SKM-1 treated with dmso at 0.1 percent for 144 hours (cell line): ENCODE results near the gene THAP12.

Experiments used
- DNase-seq: peaks from one replicate; lab custom pipeline; 2025; ENCODE audit not compliant: unreplicated experiment; lab: John Stamatoyannopoulos, UW

THAP12 gene

DNA sequence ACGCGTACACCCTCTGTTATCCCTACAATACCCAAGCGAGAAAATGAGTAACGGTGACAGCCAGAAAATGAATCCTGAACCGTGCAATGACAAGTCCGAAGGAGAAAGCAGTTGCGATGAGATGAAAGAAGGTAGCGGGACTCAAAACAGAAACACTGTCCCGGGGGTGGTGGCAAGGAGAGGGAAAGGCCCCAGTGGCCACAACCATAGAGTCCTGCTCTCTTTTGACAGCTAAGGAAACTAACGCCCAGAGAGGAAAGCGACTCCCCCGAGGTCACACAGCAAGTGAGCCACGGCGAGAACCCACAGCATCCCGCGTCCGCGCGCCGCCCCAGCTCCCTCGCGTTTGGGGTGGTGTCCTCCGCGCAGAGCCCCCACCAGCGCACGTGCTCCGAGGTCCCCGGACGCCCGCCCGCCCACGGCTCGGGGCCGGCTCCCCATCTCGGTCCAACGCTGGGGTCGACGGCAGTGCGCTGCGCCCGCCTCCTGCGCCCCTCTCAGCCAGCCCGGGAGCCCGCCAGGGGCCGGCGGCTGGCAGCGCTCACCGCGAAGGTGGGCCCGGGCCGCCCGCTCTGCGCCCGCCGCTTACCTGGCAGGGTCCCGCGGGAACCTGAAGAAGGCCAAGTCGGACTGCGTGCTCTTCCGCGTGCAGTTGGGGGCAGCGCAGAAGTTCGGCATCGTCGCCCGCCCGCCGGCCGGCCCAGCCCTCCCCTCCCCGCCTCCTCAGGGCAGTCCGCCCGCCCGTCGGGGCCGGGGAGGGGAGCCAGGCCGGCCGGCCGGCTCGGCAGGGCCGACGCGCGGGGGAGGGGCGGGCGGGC, 564 bp downstream of the THAP12 start:
- no peak for DNase-seq

- no peak for DNase-seq
These were observed 1.1 kb downstream of the THAP12 start for GRCh38 chr11:76379807-76380158.

DNA sequence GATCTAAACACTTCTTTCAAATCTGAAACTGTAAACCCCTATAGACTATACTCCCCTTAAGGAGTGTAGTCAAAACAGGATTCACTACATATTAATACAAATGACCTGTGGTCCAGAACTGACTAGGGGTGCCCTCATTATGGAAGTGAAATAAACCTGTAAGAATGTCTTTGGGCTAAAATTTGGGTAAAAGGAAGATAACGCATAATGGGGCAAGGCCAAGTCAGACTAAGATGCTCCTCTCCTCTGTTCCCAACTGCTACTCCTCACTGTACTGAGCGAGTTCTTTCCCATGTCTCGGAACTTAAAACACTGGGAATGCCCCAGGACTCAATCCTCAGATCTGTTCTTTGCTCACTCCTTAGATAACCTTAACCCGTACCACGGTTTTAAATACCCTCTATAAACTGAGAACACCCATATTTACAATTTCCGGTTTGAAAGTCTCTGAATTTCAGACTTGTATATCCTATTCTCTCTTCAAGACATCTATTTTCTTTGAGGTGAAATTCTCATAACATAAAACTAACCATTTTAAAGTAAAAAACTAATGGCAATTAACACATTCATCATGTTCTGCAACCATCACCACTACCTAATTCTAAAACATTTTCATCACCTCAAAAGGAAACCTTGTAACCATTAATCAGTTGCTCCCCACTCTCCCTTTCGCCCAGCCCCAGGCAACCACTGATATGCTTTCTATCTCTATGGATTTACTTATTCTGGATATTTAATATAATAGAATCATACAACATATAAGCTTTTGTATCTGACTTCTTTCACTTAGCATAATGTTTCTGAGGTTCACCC, 4.0 kb downstream of the THAP12 start:
- DNase-seq, result no peak

- no peak for DNase-seq
These were observed 9.8 kb downstream of the THAP12 start for GRCh38 chr11:76371170-76371569.

- DNase-seq, result no peak
These were observed 11.5 kb downstream of the THAP12 start for GRCh38 chr11:76369406-76369805.

DNA sequence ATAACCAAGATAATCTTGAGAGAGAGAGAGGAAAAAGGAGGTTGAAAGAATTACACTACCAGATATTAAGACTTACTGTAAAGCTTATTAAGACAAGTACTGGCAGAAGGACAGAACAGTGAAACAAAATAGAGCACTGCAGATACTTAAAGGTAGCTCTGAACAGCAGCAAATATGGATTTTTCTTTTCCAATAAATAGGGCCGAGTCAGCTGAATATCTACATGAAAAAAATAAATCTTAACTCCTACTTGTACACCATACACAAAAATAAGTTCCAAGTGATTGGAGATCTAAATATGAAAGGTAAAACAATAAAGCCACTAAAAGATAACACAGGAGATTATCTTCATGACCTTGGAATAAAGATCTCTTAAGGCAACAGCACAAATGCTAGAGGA, 12.4 kb downstream of the THAP12 start:
- no peak for DNase-seq

GRCh38 chr11:76365038-76365679, 15.8 kb downstream of the THAP12 start:
- no peak for DNase-seq

- no peak for DNase-seq
These were observed 18.2 kb downstream of the THAP12 start for GRCh38 chr11:76362716-76363115.

DNA sequence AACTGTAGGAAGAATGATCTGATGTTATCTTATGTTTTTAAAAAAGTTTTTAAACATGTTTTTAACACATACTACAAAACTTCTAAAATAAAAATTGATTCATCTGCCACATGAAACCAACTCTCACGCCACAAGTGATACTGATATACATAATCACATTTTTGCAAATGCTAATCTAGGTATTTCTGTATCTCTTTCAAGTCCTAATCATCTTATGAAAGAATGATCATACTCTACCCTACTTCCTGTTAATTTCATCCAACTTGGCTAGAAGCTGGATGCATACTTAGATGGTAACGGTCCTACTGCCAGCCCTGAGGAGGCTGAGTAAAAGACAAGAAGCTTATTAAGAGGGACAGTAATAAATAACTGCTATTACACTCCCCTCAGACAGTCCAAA, 19.2 kb downstream of the THAP12 start:
- no peak for DNase-seq

GRCh38 chr11:76361374-76361773, 19.6 kb downstream of the THAP12 start:
- DNase-seq, result no peak

GRCh38 chr11:76355172-76355571, 25.8 kb downstream of the THAP12 start:
- DNase-seq, result no peak

DNA sequence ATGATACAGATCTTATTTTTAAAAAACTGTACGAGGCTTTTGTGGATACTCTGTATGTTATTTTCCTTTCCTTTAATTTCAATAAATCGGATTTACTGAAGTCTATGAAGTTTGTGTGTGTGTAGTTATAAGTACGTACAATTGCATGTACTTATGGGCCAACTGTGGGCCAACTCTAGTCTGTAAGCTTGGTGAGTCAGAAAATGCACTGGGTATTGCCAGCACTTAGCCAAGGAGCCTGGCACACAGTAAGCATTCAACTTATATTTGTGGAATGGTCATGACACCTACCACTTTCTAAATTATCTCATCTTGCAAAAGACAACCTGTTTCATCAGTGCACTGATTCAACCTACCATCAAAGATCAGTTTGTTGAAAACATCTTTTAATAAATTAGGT, 32.6 kb downstream of the THAP12 start:
- no peak for DNase-seq

DNA sequence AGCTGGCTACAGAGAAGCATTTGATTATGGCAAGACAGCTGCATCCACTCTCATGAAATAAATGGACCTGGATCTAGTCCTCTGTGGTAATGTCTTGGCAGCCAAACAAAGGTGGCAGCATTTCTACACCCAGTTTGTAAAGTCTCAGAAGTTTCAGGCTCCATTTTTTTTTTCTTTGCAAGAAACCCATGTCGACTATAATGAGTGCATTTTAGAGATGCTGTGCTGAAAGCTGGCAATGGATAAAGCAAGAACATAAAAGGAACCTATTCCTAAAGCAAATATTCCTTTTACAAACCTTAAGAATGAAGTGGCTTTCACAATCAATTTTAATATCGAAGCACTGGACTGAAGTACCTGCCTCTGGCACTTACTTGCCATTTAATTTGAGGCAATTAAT, 33.5 kb downstream of the THAP12 start:
- no peak for DNase-seq

DNA sequence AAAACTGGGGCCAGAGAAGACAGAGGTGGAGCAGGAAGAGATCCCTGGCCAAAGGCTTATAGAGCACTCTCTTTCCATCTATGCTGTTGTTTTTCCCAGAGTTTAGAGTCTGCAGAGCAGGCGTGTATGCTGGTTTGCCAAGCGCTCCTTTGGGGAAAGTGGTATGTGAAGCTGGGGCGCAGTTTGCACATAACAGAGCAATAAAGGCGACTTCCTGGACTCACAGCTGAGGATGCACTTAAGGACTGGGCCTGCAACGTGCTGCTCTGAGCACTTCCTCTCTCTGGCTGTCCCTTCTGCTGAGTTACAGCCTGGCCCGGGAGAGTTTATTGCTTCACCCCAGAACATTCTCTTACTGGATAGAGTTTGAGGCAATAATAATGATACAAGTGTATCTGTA, 41.7 kb downstream of the THAP12 start:
- DNase-seq, result peak; percentile 93

GRCh38 chr11:76337923-76338322, 43.0 kb downstream of the THAP12 start:
- DNase-seq, result no peak

GRCh38 chr11:76337469-76337868, 43.5 kb downstream of the THAP12 start:
- no peak for DNase-seq

GRCh38 chr11:76336597-76336996, 44.3 kb downstream of the THAP12 start:
- peak; percentile 19 for DNase-seq

DNA sequence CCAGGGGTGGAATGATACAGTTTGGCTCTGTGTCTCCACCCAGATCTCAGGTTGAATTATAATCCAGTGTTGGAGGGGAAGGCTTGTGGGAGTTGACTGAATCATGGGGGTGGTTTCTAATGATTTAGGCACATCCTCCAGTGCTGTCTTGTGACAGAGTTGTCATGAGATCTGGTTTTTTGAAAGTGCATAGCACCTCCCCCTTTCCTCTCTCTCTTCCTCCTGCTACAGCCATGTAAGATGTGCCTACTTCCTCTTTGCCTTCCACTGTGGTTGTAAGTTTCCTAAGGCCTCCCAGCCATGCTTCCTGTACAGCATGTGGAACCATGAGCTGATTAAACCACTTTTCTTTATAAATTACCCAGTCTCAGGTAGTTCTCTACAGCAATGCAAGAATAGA, 45.1 kb downstream of the THAP12 start:
- DNase-seq, result peak; percentile 98

- no peak for DNase-seq
These were observed 46.0 kb downstream of the THAP12 start for GRCh38 chr11:76334826-76335389.

- DNase-seq, result no peak
These were observed 50.3 kb downstream of the THAP12 start for GRCh38 chr11:76330651-76331050.

GRCh38 chr11:76329983-76330382, 50.9 kb downstream of the THAP12 start:
- no peak for DNase-seq
